GM18505 (cell line): Measurements from ENCODE around the gene SLC6A17.

Experiments used
- ATAC-seq: cut with Tn5 transposase; IDR thresholded peaks from one replicate; pipeline ENCODE4 v1.9.1; 2021; ENCODE audit not compliant: unreplicated experiment
- POLR2A ChIP-seq: IDR thresholded peaks from 4 replicates; pipeline ENCODE4 v1.6.1; 2011; ENCODE audit warnings: borderline replicate concordance; ENCODE audit not compliant: insufficient read depth, insufficient read length; ENCODE audit errors: extremely low read depth

The SLC6A17 gene

DNA sequence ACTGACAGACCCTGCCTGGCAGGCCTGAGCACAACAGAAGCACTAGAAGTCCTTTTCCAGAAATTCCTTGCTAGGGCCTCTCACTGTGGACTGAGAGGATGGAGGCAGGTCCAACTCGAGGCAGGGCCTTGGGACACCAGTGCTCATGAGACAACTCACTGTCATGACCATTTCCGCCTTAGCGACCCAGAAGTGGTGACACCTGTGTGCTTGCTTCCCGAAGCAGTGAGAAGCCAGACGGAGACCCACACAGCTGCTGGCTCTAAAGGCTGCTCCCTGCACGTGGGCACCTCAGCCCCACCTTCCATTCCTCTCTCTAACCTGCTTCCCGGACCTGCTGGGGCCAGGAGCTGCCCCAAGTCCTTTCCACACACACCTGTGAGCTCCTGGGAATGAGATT, 92.9 kb downstream of the SLC6A17 start:
- peak; percentile 21 for ATAC-seq

DNA sequence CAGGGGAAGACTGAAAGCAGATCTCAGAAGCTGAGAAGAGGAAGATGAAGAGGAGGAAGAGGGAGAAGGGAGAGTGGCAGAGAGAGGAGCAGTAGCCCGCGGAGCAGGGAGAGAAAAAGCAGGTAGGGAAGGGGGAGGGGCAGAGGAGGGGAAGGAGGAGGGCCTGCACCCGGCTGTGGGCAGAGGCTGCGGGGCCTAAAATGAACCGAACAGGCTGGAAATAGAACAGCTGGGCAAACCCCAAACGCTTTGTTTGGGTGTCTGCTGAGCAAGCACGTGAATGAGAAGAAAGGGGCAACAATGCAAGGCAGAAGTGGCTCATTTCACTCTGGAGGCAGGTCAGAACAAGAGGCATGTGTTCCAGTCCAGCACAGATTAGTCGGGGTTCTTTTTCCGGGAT, 93.3 kb downstream of the SLC6A17 start:
- TF ChIP-seq POLR2A: no peak
- ATAC-seq: peak; percentile 50

More for the DNA sequence above, 92.9 kb downstream of the SLC6A17 start:
- TF ChIP-seq POLR2A: no peak

DNA sequence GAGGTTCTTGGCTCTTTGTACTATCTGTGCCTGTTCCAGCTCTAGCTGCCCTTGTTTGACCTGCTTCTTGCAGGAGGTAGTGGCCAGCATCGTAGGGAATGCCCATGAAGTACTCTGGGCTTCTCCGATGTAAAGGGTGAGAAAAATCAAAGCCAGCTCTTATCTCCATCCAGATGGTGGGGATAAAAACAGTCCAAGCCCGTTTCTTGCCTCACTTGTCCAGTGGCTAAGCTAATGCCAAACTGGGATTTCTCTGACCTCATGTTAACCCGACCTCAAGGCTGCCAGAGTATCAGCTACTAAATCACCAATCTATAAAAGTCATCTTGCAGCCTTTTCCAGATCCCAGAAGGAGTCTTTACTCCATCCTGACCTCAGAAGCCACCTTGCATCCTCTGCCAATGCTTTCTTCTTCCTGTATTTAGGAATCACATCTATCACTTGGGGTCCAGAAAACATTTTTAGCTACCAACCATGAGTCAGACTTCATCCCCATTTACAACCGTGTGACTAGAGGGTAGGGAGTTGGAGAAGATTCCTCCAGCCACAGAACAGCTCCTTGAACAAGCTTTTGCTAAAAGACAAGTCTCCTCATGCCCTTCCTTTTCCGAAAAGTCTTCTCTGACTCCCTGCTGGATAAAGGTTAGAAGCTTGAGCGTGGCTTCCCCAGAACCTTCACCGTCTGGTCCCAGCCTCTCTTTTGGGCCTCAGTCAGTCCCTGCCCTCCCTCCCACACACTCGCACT, 95.8 kb downstream of the SLC6A17 start:
- no peak for ATAC-seq

DNA sequence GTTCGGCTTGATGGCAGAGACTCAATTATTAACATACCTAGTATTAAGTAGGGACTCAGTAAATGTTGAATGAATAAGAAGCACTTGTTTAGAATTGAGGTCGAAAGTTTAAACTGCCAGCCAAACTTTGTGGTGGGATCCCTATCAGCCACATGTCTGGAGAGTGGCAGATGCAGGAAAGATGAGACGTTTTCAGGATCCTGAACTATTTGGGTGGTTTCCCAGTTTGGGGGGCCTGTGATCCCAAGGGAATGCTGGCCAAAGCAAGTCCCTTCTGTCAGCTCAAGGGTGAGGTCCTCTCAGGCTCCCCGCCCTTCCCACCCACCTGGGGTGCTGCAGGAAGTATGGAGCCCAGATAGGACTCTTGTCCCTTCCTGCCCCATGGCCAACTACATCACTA, 98.5 kb downstream of the SLC6A17 start:
- no peak for ATAC-seq
- no peak for TF ChIP-seq POLR2A

More for the DNA sequence above, 95.8 kb downstream of the SLC6A17 start:
- no peak for TF ChIP-seq POLR2A

DNA sequence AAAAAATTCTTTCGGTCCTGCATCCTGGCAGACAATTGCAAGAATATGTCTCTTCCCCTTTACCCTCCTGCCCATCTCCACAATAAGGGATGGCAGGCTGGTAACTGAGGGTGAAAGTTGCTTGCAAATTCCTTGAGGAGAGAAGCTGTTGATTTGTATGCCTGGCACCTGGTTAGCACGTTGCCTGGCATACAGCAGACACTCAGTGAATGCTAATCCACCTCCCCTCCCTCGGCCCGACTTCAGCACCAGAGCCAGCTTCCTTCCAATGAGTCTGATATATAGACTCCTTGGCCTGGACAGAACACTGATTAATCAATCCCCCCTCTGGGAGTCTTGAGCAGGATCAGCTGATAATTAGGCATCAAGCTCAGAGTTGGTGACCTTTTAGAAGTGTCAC, 99.0 kb downstream of the SLC6A17 start:
- no peak for TF ChIP-seq POLR2A
- ATAC-seq: no peak

DNA sequence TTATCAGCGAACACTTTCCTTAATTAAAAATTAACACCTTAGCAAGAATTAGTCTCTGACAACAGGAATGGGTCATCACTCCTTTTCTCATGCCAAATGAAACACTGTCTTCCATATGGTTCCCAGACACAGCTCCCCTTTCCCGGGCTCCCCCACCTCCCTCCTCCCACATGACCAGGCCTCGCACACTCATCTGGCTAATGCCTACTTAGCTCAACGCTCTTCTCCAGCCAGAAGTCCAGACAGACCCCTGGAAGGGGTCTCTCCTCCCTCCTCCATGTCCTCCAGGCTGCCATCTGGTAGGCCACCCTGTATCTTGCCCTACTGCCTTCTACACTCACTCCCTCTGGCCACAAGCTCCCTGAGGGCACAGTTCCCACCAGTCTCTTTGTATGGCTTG, 99.7 kb downstream of the SLC6A17 start:
- ATAC-seq: no peak
- TF ChIP-seq POLR2A: no peak

DNA sequence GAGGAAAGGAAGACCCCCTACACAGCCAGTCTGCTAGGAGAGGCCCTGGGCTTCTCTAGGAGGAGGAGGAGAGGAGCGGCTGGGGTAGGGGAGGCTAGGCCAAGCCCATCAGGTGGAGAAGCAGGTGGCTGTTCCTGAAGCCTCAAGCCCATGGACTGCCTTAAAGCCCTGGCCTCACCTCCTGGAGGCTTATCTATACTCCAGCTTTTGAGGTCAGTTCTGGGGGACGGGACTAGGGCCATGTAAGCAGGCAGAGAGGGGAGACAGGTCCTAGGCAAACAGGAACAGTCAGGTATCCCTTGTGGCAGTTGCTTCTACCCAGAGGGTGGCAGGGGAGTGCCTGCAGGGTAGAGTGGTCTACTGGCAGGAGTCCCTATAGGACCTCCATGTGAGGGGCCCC, 100.5 kb downstream of the SLC6A17 start:
- ATAC-seq: no peak
- TF ChIP-seq POLR2A: no peak
